Mesenchymal stem cell (in vitro differentiated cells and primary cell): ENCODE results near the gene UBE2L5. TPM values are rescaled to one million over a fixed set of nuclear protein-coding genes. Genes with fewer than 3 reads are reported as not detected.

Experiments used
- DNase-seq: peaks from one replicate; pipeline ENCODE4 v3.0.0-alpha.2; 2013
- H2AFZ ChIP-seq: one replicate; pipeline ENCODE4 v1.6.1; 2013; ENCODE audit warnings: low read depth, mild to moderate bottlenecking, control low read depth, inconsistent platforms, low read length, moderate library complexity
- H2AK5ac ChIP-seq: 2 replicates; pipeline ENCODE4 v1.6.1; 2013; ENCODE audit warnings: low read length, moderate library complexity, mild to moderate bottlenecking, inconsistent platforms; ENCODE audit not compliant: severe bottlenecking
- H2BK120ac ChIP-seq: one replicate; pipeline ENCODE4 v1.6.1; 2013; ENCODE audit warnings: low read depth, mild to moderate bottlenecking, inconsistent platforms, low read length, moderate library complexity
- H2BK12ac ChIP-seq, 2 experiments: one replicate each; pipeline ENCODE4 v1.6.1; 2013; ENCODE audit warnings: inconsistent platforms in 2 of 2, low read length in 2 of 2, mild to moderate bottlenecking in 2 of 2, moderate library complexity in 2 of 2, control low read depth in 1 of 2
- H2BK15ac ChIP-seq: one replicate; pipeline ENCODE4 v1.6.1; 2013; ENCODE audit warnings: mild to moderate bottlenecking, low read depth, inconsistent platforms; ENCODE audit not compliant: poor library complexity, severe bottlenecking
- H2BK5ac ChIP-seq: 2 replicates; pipeline ENCODE4 v1.6.1; 2013; ENCODE audit warnings: low read depth, mild to moderate bottlenecking, low read length, control low read depth, inconsistent platforms; ENCODE audit not compliant: poor library complexity, severe bottlenecking
- H3K14ac ChIP-seq, 2 experiments: one replicate each; pipeline ENCODE4 v1.6.1; 2013; ENCODE audit warnings: inconsistent platforms in 2 of 2, low read length in 2 of 2, control low read depth in 1 of 2, mild to moderate bottlenecking in 1 of 2, moderate library complexity in 1 of 2
- H3K18ac ChIP-seq, 2 experiments: one replicate each; pipeline ENCODE4 v1.6.1; 2013; ENCODE audit warnings: inconsistent platforms in 2 of 2, low read length in 2 of 2, control low read depth in 1 of 2, low read depth in 1 of 2, mild to moderate bottlenecking in 1 of 2
- H3K23ac ChIP-seq, 2 experiments: one replicate each; pipeline ENCODE4 v1.6.1; 2013; ENCODE audit warnings: inconsistent platforms in 2 of 2, low read length in 2 of 2, mild to moderate bottlenecking in 2 of 2, moderate library complexity in 2 of 2, control low read depth in 1 of 2
- H3K27ac ChIP-seq: 2 replicates; pipeline ENCODE4 v1.5.1; 2013; ENCODE audit warnings: mild to moderate bottlenecking, moderate library complexity, low read length, control low read depth, inconsistent platforms; ENCODE audit not compliant: poor library complexity, severe bottlenecking
- H3K27me3 ChIP-seq, 2 experiments: 2 replicates each; pipeline versions ENCODE4 v1.6.1 to v1.7.0; 2013; ENCODE audit warnings: low read length in 2 of 2, mild to moderate bottlenecking in 2 of 2, moderate library complexity in 2 of 2, control low read depth in 1 of 2, inconsistent platforms in 1 of 2; ENCODE audit not compliant: control insufficient read depth in 1 of 2, insufficient read depth in 1 of 2
- H3K36me3 ChIP-seq, 2 experiments: 2 replicates each; pipeline versions ENCODE4 v1.6.1 to v1.7.0; 2013; ENCODE audit warnings: low read length in 2 of 2, control low read depth in 1 of 2, inconsistent platforms in 1 of 2, low read depth in 1 of 2, mild to moderate bottlenecking in 1 of 2; ENCODE audit not compliant: insufficient read depth in 2 of 2, control insufficient read depth in 1 of 2
- H3K4ac ChIP-seq, 2 experiments: one replicate each; pipeline ENCODE4 v1.6.1; 2013; ENCODE audit warnings: inconsistent platforms in 2 of 2, low read length in 2 of 2, mild to moderate bottlenecking in 2 of 2, moderate library complexity in 2 of 2, control low read depth in 1 of 2, low read depth in 1 of 2
- H3K4me1 ChIP-seq: 2 replicates; pipeline ENCODE4 v1.6.1; 2013; ENCODE audit warnings: low read depth, low read length, control low read depth; ENCODE audit not compliant: control insufficient read depth, insufficient read depth
- H3K4me2 ChIP-seq: 2 replicates; pipeline ENCODE4 v1.6.1; 2013; ENCODE audit warnings: low read length, mild to moderate bottlenecking, inconsistent platforms; ENCODE audit not compliant: poor library complexity, severe bottlenecking
- H3K4me3 ChIP-seq, 2 experiments: 2 replicates each; pipeline versions ENCODE4 v1.5.1 to v1.7.0; 2013; ENCODE audit warnings: low read length in 2 of 2, mild to moderate bottlenecking in 2 of 2, control low read depth in 1 of 2, low read depth in 1 of 2; ENCODE audit not compliant: insufficient read depth in 1 of 2
- H3K79me1 ChIP-seq: replicated peaks from 2 replicates; pipeline ENCODE4 v1.6.1; 2013; ENCODE audit warnings: mild to moderate bottlenecking, control low read depth, low read length, inconsistent platforms; ENCODE audit not compliant: poor library complexity, severe bottlenecking
- H3K9ac ChIP-seq: 2 replicates; pipeline ENCODE4 v1.7.0; 2013; ENCODE audit warnings: mild to moderate bottlenecking, low read length, moderate library complexity
- H3K9me3 ChIP-seq: 2 replicates; pipeline ENCODE4 v1.7.0; 2013; ENCODE audit warnings: mild to moderate bottlenecking, low read length; ENCODE audit not compliant: control insufficient read depth
- H4K8ac ChIP-seq: one replicate; pipeline ENCODE4 v1.6.1; 2013; ENCODE audit warnings: inconsistent platforms, mild to moderate bottlenecking, low read length, moderate library complexity
- H4K91ac ChIP-seq: one replicate; pipeline ENCODE4 v1.6.1; 2013; ENCODE audit warnings: mild to moderate bottlenecking, low read length, inconsistent platforms
- WGBS: methylation state at CpG from one replicate; pipeline ENCODE4 v1.1.7; 2013; ENCODE audit warnings: mixed read lengths; 5-methylcytosine and 5-hydroxymethylcytosine counted together
- polyA plus RNA-seq, 2 experiments: library from polyadenylated mRNA; stranded (reverse); fragments of 200-250 nt; gene quantifications; one replicate each; pipeline ENCODE4 v1.2.3, GENCODE V29; 2013

Gene UBE2L5
- polyA plus RNA-seq (2013, experiment 1 of 2), result 0.14 TPM
- polyA plus RNA-seq (2013, experiment 2 of 2), result 0.08 TPM

DNA sequence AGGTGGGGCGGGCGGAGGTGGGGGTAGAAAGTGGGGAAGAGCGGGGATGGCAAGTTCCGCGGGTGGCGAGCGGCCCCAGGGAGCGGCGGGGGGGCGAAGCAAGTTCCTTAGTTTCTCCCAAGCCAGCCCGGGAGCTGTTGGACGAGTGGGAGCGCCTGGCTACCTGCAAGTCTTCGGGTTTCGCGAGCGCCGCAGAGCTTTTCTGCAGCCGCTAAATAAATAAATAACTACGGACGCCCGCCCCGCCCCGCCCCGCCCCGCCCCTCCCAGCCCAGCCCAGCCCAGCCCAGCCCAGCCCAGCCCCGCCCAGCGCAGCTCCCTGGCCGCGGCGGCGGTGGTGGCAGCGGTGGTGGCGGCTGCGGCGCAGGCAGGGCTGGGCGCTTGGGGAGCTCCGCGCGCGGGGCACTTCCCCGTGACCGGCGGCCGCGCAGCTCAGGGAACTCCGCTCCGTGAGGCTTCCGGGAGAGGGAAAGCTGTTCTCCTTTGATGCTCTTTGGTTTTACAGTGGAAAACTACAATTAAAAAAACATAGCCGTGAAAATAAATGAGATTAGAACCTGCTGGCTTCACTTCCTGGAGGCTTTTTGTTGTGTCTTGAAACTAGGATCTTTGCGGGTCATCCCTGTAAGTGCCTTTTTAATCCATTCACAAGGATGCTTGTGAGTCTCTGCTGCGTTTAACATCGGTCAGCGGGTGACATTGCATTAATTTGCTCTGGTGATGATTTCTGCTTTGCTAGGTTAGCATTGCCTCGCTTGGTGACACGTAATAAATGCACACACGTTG, at the start of gene UBE2L5:
Gene UBE2L5 (plus strand): TSS at position 440 of the 786 bp plus-strand sequence. CDS start 5,498 bp downstream, outside the sequence.
- H3K4ac ChIP-seq, result peak within 1 kb of the TSS in 1 of 2 experiments; percentile 85

DNA sequence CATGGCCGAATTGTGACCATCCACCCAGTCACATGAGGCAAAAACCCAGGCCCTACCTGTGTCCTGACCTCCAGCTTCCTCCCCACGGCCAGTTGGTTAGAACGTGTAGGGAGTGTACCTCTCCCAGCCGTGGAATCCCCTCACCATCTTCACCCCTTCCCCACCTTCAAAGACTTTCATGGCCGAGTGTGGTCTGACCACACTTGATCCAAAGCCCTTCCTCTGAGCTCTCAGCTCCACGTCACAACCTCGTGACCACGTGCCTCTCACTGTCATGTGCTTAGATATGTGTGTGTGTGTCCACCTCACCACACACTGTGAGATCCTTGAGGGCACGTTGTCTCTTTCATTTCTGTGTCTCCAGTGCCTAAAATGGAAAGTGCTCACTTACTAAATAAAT, 48.6 kb upstream of the UBE2L5 start:
- Histone ChIP-seq H3K4me3 (no peak overlapping the region), H3K23ac (no peak overlapping the region), H2BK15ac (no peak overlapping the region), H3K9ac (no peak overlapping the region), H3K4ac (no peak overlapping the region), H3K36me3 (no peaks in the 10 kb centered on the region), H3K18ac (no peak overlapping the region), H2BK5ac (no peak overlapping the region), H3K27me3 (no peaks in the 10 kb centered on the region), H3K4me2 (no peak overlapping the region), H3K27ac (no peak overlapping the region), H2BK120ac (no peak overlapping the region), H3K9me3 (no peaks in the 10 kb centered on the region), H2AK5ac (no peak overlapping the region), H3K4me1 (no peaks in the 10 kb centered on the region), H2BK12ac (peak overlapping the region in 1 of 2 experiments; percentile 9), H3K14ac (no peak overlapping the region), H3K79me1 (no peaks in the 10 kb centered on the region), H2AFZ (no peak overlapping the region), H4K91ac (no peak overlapping the region), H4K8ac (no peak overlapping the region)
- no peak for DNase-seq
- WGBS, result 89% methylated on average over 5 of the region's 9 CpGs

More for the DNA sequence above, at the start of gene UBE2L5:
- Histone ChIP-seq H3K27me3 (no peaks in the 10 kb centered on the region), H4K8ac (peak within 1 kb of the TSS; percentile 63), H3K23ac (no peak within 1 kb of the TSS), H3K4me3 (peak within 1 kb of the TSS; percentile 75 to 88), H3K18ac (peak within 1 kb of the TSS; percentile 59 to 83), H3K27ac (peak within 1 kb of the TSS; percentile 95), H2BK15ac (peak within 1 kb of the TSS; percentile 34), H3K9me3 (no peaks in the 10 kb centered on the region), H4K91ac (no peak within 1 kb of the TSS), H2AFZ (peak within 1 kb of the TSS; percentile 58), H2BK5ac (peak within 1 kb of the TSS; percentile 92), H3K4me2 (peak within 1 kb of the TSS; percentile 88), H3K36me3 (no peaks in the 10 kb centered on the region), H3K4me1 (peaks cover 8% of the 10 kb centered on the region), H2BK12ac (peak within 1 kb of the TSS in 1 of 2 experiments; percentile 83), H3K79me1 (peaks cover 7% of the 10 kb centered on the region), H3K9ac (peak within 1 kb of the TSS; percentile 95), H2BK120ac (peak within 1 kb of the TSS; percentile 71), H3K14ac (no peak within 1 kb of the TSS), H2AK5ac (no peak within 1 kb of the TSS)
- under 1% methylated on average over 25 of the region's 57 CpGs for WGBS
- DNase-seq, result peak; percentile 82

DNA sequence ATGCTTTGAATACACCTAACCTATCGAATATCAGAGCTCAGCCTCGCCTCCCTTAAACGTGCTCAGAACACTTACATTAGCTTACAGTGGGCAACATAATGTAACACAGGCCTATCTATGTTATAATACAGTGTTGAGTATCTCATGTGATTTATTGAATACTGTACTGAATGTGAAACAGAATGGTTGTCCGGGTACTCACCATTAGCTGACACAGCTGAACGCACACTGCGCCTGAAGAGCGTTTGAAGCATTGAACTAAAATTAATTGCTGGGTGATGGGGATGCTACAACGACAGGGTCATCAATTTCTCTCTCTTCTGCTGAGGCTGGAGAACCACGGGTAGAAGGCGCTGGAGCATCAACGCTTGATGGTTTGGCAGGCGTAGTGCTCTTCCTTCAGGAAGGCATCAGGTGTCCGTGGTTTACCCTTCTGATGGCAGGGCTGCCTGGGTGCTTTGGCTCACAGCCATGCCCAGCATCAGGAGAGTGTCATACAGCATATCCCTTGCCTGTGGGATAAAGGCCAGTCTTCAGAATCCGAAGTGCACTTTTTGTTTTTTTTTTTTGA, 46.9 kb upstream of the UBE2L5 start:
- no peaks in the 10 kb centered on the region for H3K79me1 ChIP-seq
- no peak overlapping the region for H3K27ac ChIP-seq
- H3K9me3 ChIP-seq, result no peaks in the 10 kb centered on the region
- H4K8ac ChIP-seq, result no peak overlapping the region
- H3K18ac ChIP-seq, result no peak overlapping the region
- H3K23ac ChIP-seq, result no peak overlapping the region
- no peak overlapping the region for H2AK5ac ChIP-seq
- no peak overlapping the region for H2BK120ac ChIP-seq
- H3K27me3 ChIP-seq, result no peaks in the 10 kb centered on the region
- no peak overlapping the region for H2AFZ ChIP-seq
- no peak overlapping the region for H3K4me2 ChIP-seq
- no peaks in the 10 kb centered on the region for H3K36me3 ChIP-seq
- H2BK12ac ChIP-seq, result no peak overlapping the region
- no peak overlapping the region for H4K91ac ChIP-seq
- H2BK15ac ChIP-seq, result no peak overlapping the region
- H2BK5ac ChIP-seq, result no peak overlapping the region
- no peak overlapping the region for H3K4me3 ChIP-seq
- no peak overlapping the region for H3K4ac ChIP-seq
- 94% methylated on average over 14 of the region's 14 CpGs for WGBS
- no peaks in the 10 kb centered on the region for H3K4me1 ChIP-seq
- no peak for DNase-seq
- H3K14ac ChIP-seq, result no peak overlapping the region
- H3K9ac ChIP-seq, result no peak overlapping the region
